ENCODE data around the gene PIGW.

Gene PIGW

DNA sequence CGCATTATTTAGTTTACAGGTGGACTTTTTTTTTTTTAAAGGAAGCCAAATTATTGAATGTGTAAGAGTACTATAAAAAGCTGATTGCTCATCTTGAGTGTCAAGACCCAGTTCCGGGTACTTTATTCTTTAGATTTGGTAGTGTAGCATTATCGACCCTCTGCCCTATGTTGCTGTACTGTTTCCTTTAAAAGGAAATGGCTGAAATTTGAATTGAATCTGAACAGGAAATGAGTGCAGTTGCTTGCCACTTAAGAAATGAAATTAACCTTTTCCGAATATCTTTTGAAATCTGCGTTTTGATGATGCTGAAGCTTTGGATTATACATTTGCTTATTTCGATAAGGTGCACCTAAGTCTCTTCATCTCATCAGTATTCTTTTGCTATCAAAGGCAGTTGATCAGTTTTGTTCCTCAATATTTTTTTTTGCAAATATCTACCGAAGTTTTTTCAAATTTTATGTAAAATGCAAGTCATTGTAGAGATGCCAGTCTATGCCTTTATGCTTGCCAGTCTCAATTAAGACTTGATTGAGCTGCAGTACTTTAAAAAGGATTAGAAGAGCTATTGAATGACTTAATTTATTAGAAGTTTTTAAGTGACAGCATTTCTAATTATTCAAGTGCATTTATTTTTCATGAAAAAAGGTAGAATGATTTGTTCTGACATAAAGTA lies 11.8 kb downstream of the PIGW start:
- peak in 1 of 6 experiments; percentile 51 for DNase-seq

DNA sequence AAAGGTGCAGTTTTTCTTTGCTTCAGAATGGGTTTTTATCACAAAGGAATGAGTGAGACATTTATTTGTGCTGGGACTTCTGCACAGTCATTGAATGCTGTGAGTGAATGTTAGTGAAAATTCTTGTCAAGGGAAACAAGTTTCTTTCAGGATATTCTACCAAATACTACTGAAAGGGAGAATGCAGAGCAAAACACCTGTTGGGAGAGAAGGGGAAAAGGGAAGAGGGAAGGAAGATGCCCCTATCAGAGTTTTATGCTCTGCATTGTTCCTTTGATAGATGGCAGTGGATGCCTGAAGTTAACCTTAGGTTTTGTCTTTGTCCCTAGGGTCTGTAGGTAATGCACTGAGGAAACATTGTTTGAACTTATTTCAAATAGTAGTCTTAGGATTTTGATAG lies 13.0 kb downstream of the PIGW start:
- DNase-seq, result no peak

DNA sequence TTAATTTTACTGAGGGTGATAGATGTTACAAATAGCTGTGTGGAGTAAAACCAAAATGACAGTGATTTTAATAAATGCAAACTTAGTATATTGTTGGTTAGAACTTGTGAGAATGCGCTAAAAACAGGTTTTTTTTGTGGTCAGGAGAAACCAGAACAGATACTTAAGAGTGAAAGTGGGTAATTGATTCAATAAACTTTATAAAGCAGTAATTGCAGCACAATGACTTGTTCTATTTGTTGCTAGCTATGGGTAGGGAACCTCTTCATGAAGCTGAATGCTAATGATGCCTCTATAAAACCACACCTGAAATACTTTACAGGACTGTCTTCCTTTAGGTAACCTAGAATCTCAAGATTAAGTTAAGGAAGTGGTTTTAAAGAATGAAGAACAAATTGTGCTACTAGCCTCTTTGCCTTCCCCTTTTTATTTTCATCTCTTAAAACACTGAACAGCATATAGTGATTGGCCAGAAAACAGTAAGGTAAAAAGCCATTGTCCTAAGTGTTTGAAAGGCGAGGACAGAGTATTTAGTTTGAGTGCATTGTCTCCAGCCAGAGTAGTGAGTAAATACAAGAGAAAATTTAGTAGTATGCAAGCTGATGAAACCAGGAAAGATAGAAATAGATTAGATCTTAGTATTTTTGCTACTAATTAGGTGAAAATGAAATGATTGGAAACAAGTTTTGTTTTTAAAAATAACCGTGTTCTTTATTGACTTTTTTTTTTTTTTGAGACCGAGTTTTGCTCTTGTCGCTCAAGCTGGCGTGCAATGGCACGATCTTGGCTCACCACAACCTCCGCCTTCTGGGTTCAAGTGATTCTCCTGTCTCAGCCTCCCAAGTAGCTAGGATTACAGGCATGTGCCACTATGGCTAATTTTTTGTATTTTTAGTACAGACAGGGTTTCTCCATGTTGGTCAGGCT lies 16.0 kb downstream of the PIGW start:
- peak in 3 of 6 experiments; percentile 53 to 76 (median 54) for DNase-seq

DNA sequence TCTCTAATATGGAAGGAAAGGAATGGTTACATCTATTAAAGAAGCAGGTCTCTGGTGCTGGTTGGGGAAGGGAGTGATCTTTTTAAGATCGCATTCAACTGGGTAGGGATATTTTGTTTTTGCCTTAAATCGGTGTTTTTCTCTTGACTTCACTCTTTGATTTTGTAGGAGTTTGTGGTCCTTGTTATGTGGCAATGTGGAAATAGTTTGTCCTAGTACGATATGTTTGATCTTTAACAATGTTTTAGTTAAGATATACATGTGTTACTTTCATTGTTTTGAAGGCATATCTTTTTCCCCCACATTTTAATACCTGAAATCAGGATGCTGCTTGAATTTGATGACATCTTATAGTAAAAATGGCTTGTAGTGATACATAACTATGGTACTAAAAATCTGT lies 18.7 kb downstream of the PIGW start:
- peak in 3 of 6 experiments; percentile 6 to 47 (median 41) for DNase-seq

DNA sequence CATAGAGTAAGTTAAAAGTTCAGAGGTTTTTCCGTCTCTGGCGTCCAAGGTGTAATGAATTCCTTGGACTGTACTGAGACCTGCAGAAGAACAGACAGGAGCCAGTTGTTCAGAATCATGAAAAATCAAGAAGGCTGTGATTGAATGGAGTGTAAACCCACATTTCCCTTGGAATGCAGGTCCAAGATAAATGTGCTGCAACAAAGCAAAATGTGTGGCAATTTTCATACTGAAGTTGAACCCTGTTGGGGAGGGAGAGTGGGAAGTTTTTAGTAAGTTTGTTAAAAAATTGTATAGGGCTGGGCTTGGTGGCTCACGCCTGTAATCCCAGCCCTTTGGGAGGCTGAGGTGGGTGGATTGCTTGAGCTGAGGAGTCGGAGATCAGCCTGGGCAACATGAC lies 31.3 kb downstream of the PIGW start:
- no peak for DNase-seq

DNA sequence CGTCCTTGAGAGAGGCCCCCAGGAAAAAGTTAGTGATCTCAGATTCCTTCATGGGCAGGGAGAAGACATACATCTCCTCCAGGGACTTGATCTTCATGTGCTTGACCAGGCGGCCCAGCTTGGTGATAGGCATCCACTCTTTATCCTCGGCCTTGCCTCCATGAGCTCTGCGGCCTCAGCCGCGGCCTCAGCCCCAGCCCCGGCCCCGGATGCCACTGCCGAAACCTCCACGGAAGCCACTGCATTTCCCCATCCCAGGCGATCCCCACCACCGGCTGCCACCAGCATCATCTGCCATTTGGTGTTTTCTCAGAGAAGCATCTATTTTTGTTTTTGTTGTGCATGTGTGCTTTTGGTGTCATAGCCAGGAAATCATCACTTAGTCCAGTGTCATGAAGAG lies 40.2 kb downstream of the PIGW start:
- DNase-seq, result no peak

DNA sequence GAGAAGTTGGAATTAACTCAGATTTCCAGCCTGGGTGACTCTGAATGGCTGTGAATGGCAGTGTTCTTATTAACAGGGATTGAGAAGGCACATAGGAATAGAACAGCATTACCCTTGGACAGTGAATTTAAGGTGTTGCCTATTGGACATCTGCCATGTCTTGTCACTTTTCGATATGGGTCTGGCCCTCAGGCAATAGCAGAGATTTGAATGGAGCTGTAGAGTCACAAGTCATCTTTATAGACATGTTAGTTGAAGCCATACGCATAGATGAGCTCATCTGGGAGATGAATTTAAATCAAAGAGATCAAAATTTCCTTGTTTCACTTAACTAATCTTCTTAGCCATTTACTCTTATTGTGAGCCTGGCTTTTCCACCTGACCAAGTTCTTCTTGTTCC lies 42.0 kb downstream of the PIGW start:
- DNase-seq, result no peak

DNA sequence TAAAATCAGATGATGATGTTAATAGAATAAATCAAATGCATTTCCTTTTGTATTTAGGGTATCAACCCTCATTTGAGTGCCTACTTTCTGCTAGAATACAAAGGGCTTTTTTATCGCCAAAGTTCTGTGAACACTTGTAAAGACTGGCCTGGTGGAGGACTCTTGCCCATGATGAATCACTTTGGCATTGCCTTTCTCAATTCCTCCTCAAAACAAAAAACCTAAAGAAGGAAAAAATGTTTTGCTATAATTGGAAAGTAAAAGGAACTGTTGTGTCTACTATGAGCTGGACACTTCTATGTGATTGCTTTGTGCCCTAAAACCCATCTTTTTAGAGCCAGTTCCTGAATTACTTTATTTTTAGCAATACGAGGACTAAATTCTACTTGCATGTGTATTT lies 43.9 kb downstream of the PIGW start:
- DNase-seq, result no peak

DNA sequence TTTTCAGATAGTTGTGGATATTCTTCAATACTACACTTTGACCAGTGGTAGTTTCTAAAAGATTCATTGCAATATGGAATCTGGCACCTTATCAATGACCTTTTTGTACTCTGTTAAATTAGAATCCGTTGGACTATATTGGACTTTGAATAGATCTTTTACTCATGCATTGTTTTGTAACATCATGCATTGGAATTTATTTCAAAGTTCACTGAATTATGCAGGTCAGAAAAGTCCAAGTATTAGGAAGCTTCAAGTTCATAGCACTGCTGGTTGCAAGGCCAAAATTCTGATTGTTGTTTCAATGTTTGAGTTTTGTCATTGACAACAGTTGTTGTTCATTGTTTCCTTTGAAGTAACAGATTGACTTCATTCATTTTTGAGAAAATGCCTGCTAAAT lies 49.0 kb downstream of the PIGW start:
- no peak for DNase-seq

DNA sequence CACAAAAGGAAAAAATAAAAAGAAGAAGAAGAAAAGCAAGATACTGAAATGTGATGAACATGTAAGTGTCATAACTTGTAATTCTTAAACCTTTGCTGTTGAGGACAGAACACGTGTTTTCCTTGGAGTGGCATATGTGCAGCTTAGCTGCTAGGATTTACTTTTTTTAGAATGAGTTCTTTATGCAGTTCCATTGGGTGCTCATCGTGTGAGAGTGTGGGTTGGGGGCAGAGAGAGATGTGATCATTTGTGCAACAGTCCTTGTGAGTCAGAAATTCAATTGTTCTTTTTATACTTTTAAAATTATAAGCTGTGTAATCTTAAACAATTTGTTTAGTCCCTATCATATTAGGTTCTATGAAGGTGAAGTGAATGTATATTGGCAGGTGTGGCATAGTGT lies 51.4 kb downstream of the PIGW start:
- DNase-seq, result no peak

Data from stimulated activated naive CD4-positive, alpha-beta T cell (primary cell).